Activated B cell treated with CpG ODN at 0.5 μM for 24 hours (primary cell): ENCODE results near the gene SAMD14. TPM values are rescaled to one million over a fixed set of nuclear protein-coding genes. Genes with fewer than 3 reads are reported as not detected.

Experiments used
- total RNA-seq: library from RNA; stranded (reverse); gene quantifications from 2 replicates; pipeline ENCODE4 v1.2.3, GENCODE V29; 2022

The SAMD14 gene
- total RNA-seq, 1 donor from 2014 or later = 4.7 TPM

Other genes with a start within 250 kb of the SAMD14 start
- 0.42 TPM in 2 replicates for gene DLX4, start 161.0 kb downstream of the SAMD14 start, total RNA-seq
- not detected in 2 replicates for gene DLX3, start 134.9 kb downstream of the SAMD14 start, total RNA-seq
- gene ITGA3, start 74.0 kb downstream of the SAMD14 start, total RNA-seq = 7.7 and 9.8 TPM in 2 replicates
- 15.9 and 16.2 TPM in 2 replicates for gene PDK2, start 34.8 kb downstream of the SAMD14 start, total RNA-seq
- gene PPP1R9B, start 20.5 kb upstream of the SAMD14 start, total RNA-seq = 300 and 313 TPM in 2 replicates
- 1.7 and 2.2 TPM in 2 replicates for gene SGCA, start 35.8 kb upstream of the SAMD14 start, total RNA-seq
- 8.8 and 9.2 TPM in 2 replicates for gene COL1A1, start 71.5 kb upstream of the SAMD14 start, total RNA-seq
- gene TMEM92, start 144.3 kb upstream of the SAMD14 start, total RNA-seq = not detected in 2 replicates
- gene XYLT2, start 216.0 kb upstream of the SAMD14 start, total RNA-seq = 20.3 and 21.4 TPM in 2 replicates
- 45.0 and 49.2 TPM in 2 replicates for gene MRPL27, start 243.0 kb upstream of the SAMD14 start, total RNA-seq
- 3.1 and 3.6 TPM in 2 replicates for gene EME1, start 243.1 kb upstream of the SAMD14 start, total RNA-seq